ENCODE data around the gene NCF1.
"Not testable (repeated sequence)": the region's sequence is repeated elsewhere in the genome, so short reads cannot be mapped to it uniquely, and the experiment has no call there.

The NCF1 gene

DNA sequence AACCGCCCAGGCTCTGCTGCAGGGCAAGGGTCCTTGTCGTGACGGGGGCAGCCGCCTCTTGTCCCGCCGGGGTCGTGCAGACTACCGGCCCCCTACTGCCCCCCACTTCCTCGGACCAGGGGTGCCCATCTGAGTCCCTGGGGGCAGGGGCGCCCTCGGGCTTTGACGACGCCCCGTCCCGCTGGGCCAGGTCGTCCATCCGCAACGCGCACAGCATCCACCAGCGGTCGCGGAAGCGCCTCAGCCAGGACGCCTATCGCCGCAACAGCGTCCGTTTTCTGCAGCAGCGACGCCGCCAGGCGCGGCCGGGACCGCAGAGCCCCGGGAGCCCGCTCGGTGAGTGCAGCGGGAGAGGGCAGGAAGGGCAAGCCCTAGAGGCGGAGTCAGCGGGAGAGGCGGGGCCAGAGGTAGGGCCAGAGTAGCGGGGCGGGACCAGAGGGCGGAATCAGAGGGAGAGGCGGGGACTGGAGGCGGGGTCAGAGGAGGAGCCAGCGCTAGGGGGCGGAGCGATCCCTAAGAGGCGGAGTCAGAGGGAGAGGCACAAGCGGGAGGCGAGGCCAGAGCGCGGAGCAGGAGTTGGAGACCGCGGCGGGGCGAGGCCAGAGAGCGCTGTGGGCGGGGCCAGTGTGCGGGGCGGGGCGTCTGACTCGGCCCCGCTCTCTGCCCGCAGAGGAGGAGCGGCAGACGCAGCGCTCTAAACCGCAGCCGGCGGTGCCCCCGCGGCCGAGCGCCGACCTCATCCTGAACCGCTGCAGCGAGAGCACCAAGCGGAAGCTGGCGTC, 14.7 kb downstream of the NCF1 start:
- DNase-seq (ENCODE audit: low read depth), result not testable (repeated sequence)

DNA sequence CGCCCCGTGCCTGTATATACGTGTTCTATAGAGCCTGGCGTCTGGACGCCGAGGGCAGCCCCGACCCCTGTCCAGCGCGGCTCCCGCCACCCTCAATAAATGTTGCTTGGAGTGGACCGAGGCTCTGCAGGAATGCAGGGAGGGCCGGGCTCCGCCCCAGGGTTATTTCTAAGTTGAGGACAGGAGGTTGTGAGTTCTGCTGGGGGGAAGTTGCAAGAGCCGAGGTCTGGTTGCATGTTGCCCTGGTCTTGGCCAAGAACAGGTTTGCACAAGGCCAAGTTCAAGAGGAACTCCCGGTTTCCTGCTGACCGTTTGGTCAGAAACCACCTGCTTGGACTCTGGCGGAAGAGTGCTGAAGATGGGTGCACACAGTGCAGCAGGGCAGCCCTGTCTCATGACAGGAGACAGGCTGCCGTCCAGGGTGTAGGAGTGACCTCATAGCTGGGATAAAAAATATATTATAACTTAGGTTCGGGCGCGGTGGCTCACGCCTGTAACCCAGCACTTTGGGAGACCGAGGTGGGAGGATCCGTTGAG, 15.5 kb downstream of the NCF1 start:
- not testable (repeated sequence) for DNase-seq (ENCODE audit: low read depth)

GRCh38 chr7:74797848-74798622, 24.2 kb downstream of the NCF1 start:
- DNase-seq (ENCODE audit: low read depth), result not testable (repeated sequence)

DNA sequence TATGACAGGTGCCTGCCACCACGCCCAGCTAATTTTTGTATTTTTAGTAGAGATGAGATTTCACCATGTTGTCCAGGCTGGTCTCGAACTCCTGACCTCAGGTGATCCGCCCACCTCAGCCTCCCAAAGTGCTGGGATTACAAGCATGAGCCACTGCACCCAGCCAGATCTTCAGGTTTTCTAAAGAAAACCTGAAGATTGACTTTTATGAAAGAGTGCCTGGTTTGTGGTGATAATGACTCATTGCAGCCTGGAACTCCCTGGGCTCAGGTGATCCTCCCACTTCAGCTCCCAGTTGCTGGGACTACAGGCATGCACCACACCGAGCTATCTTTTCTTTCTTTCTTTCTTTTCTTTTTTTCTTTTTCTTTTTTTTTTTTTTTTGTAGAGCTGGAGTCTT, 24.8 kb downstream of the NCF1 start:
- not testable (repeated sequence) for DNase-seq (ENCODE audit: low read depth)

GRCh38 chr7:74815882-74816281, 42.1 kb downstream of the NCF1 start:
- DNase-seq (ENCODE audit: low read depth), result not testable (repeated sequence)

- not testable (repeated sequence) for DNase-seq (ENCODE audit: low read depth)
Measured at GRCh38 chr7:74820146-74820805, 46.5 kb downstream of the NCF1 start.

- DNase-seq (ENCODE audit: low read depth), result not testable (repeated sequence)
Measured at GRCh38 chr7:74821259-74821658, 47.4 kb downstream of the NCF1 start.

DNA sequence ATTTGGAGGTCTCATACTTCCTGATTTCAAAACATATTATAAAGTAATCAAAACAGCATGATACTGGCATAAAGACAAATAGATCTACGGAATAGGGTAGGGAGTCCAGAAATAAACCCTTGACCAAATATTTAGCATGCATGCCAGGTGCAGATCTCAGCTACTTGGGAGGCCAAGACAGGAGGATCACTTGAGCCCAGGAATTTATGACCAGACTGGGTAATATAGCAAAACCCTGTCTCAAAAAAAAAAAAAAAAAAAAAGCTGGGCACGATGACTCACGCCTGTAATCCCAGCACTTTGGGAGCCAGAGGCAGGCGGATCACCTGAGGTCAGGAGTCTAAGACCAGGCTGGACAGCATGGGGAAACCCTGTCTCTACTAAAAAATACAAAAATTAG, 56.1 kb downstream of the NCF1 start:
- DNase-seq (ENCODE audit: low read depth), result not testable (repeated sequence)

DNA sequence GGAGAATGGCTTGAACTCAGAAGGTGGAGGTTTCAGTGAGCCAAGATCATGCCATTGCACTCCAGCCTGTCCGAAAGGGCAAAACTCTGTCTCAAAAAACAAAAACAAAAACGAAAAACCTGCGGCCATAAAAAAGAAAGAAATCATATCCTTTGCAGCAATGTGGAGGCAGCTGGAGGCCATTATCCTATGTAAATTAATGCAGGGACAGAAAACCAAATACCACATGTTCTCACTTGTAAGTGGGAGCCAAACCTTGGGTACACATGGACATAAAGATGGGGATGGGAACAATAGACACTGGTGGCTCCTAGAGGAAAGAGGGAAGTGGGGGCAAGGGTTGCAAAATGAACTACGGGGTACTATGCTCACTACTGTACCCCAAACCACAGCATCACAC, 56.6 kb downstream of the NCF1 start:
- DNase-seq (ENCODE audit: low read depth), result not testable (repeated sequence)

Data from GM04503 (cell line).